Nephron progenitor cell (in vitro differentiated cells): ENCODE data around the gene AKR1C3.

Experiments used
- DNase-seq: peaks from one replicate; pipeline ENCODE4 v3.0.0; 2021
- H3K27ac Mint-ChIP-seq: 2 replicates; pipeline ENCODE4 v1.8.0; 2021; ENCODE audit warnings: mild to moderate bottlenecking, moderate library complexity, mixed read lengths
- H3K27me3 Mint-ChIP-seq: 2 replicates; pipeline ENCODE4 v1.8.0; 2021; ENCODE audit warnings: mild to moderate bottlenecking, low read depth, mixed read lengths; ENCODE audit not compliant: poor library complexity
- H3K36me3 Mint-ChIP-seq: 2 replicates; pipeline ENCODE4 v1.8.0; 2021; ENCODE audit warnings: low read depth, mixed read lengths
- H3K4me1 Mint-ChIP-seq: 2 replicates; pipeline ENCODE4 v1.8.0; 2021; ENCODE audit warnings: mixed read lengths
- H3K4me3 Mint-ChIP-seq: 2 replicates; pipeline ENCODE4 v1.8.0; 2021; ENCODE audit warnings: mild to moderate bottlenecking, moderate library complexity, mixed read lengths
- H3K9me3 Mint-ChIP-seq: 2 replicates; pipeline ENCODE4 v1.8.0; 2021; ENCODE audit warnings: mild to moderate bottlenecking, moderate library complexity, mixed read lengths
- TF ChIP-seq, protein P1 (sequence below): fragments of 200-600 bp; sonication (generic); IDR thresholded peaks from 2 replicates; pipeline ENCODE4 v1.5.0; 2021; ENCODE audit warnings: antibody characterized with exemption

The AKR1C3 gene

DNA sequence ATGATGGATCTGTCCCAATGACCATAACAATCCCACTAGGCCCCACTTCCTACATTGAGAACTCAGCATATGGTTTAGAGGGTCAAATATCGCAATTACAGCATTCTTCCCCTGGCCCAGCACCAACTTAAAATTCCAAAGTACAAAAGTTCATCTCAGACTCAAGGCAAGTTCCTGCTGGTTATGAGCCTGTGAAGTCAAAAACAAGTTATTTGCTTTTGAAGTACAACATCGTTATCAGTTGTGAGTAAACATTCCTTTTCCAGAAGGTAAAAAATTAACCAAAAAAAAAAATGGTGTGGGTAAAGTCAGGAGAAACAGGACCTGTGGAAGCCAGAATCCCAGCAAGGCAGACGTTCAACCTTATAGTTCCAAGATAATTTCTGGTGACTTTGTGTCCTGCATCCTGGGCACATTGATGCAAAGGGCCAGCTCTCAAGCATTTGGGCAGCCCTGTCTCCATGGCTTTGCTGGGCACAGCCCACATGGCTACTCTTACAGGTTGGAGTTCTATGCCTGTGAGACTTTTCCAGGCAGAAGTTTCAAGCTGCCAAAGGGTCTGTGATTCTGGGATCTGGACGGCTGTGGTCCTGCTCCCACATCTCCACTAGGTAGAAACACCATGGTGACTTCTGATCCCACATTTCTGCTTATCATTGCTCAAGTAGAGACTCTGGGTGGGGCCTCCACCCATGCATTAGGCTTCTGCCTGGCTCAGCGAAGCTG, 53.2 kb downstream of the AKR1C3 start:
- Mint-ChIP-seq H3K27ac (no peak overlapping the region), H3K36me3 (no peaks in the 10 kb centered on the region), H3K4me3 (no peak overlapping the region), H3K4me1 (no peaks in the 10 kb centered on the region), H3K27me3 (peaks cover 3% of the 10 kb centered on the region), H3K9me3 (peaks cover 55% of the 10 kb centered on the region)
- no peak for DNase-seq
- TF ChIP-seq, protein P1, sequence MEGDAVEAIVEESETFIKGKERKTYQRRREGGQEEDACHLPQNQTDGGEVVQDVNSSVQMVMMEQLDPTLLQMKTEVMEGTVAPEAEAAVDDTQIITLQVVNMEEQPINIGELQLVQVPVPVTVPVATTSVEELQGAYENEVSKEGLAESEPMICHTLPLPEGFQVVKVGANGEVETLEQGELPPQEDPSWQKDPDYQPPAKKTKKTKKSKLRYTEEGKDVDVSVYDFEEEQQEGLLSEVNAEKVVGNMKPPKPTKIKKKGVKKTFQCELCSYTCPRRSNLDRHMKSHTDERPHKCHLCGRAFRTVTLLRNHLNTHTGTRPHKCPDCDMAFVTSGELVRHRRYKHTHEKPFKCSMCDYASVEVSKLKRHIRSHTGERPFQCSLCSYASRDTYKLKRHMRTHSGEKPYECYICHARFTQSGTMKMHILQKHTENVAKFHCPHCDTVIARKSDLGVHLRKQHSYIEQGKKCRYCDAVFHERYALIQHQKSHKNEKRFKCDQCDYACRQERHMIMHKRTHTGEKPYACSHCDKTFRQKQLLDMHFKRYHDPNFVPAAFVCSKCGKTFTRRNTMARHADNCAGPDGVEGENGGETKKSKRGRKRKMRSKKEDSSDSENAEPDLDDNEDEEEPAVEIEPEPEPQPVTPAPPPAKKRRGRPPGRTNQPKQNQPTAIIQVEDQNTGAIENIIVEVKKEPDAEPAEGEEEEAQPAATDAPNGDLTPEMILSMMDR = no peak

DNA sequence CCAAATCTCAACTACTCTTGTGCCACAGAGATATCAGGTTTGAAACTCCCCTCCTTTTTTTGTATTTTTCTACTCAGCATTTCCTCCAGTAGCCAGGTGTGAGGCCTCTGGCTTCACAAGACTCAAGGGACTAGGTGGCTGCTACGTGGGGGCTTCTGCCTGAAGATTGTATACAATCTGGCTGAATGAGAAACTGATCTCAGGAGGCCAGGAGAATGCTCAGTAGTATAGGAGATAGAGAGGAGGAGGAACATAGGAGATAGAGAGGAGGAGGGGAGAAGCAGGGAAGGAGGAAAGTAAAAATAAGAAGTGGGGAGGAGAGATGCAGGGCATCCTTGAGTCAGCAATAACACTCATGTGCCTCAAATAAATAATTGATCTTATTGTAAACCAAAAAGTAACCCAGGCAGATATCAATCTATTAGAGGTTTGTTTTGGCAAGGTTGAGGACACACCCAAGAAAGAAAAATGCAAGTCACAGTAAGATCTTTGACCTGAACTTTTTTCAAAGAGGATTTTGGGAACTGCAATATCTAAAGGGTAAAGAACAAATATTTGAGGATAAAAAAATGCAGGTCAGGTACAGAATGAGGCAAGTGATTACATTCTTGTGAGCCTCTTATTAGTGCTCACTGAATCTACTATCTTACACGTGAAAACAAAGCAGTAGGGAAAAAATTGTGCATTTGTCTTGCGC, 53.9 kb downstream of the AKR1C3 start:
- H3K36me3 Mint-ChIP-seq = no peaks in the 10 kb centered on the region
- no peaks in the 10 kb centered on the region for H3K4me1 Mint-ChIP-seq
- TF ChIP-seq, protein P1 = no peak
- DNase-seq = no peak
- no peak overlapping the region for H3K4me3 Mint-ChIP-seq
- peaks cover 3% of the 10 kb centered on the region for H3K27me3 Mint-ChIP-seq
- no peak overlapping the region for H3K27ac Mint-ChIP-seq
- H3K9me3 Mint-ChIP-seq = peaks cover 59% of the 10 kb centered on the region

DNA sequence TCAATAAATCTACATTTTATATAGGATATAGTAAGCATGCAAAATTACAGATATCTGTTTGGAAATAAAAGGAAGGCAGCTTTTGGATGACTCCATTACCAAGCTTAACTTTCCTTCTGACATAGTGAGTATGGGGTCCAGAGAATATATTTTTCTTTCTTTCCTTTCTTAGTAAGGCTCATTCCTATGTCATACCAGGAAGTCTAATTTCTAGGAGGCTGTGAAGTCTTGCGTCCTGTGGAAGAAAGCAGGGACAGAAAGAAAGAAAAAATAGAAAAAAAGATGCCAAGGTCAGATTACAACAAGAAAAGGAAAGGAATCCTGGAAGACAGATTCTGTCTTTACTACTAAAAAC, 54.4 kb downstream of the AKR1C3 start:
- Mint-ChIP-seq H3K4me3 (no peak overlapping the region), H3K36me3 (no peaks in the 10 kb centered on the region), H3K9me3 (peaks cover 60% of the 10 kb centered on the region), H3K27me3 (peaks cover 3% of the 10 kb centered on the region), H3K4me1 (no peaks in the 10 kb centered on the region), H3K27ac (no peak overlapping the region)
- DNase-seq = no peak
- TF ChIP-seq, protein P1 = no peak

DNA sequence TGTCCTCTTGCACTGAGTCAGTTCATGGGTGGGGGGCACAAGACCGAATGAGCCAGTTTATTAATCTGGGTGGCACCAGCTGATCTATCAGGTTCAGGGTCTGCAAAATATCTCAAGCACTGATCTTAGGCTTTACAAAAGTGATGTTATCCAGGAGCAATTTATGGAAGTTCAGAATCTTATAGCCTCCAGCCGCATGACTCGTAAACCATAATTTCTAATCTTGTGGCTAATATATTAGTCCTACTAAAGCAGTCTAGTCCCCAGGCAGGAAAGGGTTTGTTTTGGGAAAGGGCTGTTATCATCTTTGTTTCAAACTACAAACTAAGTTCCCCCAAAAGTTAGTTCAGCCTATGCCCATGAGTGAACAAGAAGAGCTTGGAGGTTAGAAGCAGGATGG, 56.9 kb downstream of the AKR1C3 start:
- DNase-seq = no peak
- Mint-ChIP-seq H3K4me1 (no peaks in the 10 kb centered on the region), H3K36me3 (no peaks in the 10 kb centered on the region), H3K27ac (no peak overlapping the region), H3K27me3 (peaks cover 3% of the 10 kb centered on the region), H3K4me3 (no peak overlapping the region), H3K9me3 (peaks cover 65% of the 10 kb centered on the region)
- TF ChIP-seq, protein P1 = no peak

DNA sequence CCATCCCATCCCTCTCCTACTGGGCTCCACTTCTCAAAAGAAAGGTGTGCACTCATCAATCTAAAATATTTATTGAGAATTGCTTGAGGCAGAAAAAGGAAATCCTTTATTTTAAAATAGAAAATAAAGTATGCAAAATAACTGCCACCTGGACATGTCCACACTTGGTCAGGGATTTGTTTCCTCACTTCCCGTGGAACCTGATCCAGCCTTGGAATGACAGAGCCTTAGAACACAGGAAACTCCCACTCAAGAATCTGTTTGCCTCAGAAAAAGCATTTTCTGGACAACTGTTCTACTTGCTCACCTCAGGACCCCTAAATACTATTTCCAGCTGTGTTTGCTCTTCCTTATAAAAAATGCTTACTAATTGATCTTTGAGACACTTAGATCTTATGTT, 61.7 kb downstream of the AKR1C3 start:
- Mint-ChIP-seq H3K9me3 (peaks cover 60% of the 10 kb centered on the region), H3K27me3 (peaks cover 7% of the 10 kb centered on the region), H3K4me3 (no peak overlapping the region), H3K36me3 (no peaks in the 10 kb centered on the region), H3K4me1 (no peaks in the 10 kb centered on the region), H3K27ac (no peak overlapping the region)
- TF ChIP-seq, protein P1 = no peak
- no peak for DNase-seq
